ENCODE data around the gene PRDM2.

DNA sequence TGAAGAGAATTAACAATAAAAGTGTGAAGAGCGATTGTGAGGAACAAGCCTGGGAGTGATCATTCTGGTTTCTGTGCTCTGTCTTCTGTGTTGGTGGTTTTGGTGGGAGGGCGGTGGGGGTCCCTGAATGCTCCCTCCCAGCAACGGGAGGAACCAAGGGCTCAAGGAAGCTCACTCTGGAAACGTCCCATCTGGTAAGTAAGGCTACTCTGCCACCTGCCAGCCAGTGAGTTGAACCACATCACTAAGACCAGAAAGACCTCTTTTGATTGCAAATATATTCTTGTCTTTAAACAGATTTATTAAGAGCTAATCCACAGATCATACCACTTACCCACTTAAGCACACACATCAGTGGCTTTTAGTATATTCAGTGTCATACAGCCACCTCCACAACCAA, 125.0 kb downstream of the PRDM2 start:
- TF ChIP-seq, protein P1, sequence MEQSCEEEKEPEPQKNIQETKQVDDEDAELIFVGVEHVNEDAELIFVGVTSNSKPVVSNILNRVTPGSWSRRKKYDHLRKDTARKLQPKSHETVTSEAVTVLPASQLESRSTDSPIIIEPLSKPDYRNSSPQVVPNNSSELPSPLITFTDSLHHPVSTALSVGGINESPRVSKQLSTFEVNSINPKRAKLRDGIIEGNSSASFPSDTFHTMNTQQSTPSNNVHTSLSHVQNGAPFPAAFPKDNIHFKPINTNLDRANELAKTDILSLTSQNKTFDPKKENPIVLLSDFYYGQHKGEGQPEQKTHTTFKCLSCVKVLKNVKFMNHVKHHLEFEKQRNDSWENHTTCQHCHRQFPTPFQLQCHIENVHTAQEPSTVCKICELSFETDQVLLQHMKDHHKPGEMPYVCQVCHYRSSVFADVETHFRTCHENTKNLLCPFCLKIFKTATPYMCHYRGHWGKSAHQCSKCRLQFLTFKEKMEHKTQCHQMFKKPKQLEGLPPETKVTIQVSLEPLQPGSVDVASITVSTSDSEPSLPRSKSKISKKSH (CRISPR knock-in tag; IDR thresholded peaks at IDR 0.05; ENCODE audit: borderline replicate concordance): no peak
- TF ChIP-seq MXI1 (IDR thresholded peaks at IDR 0.05; ENCODE audit: borderline replicate concordance, low read depth, low read length) (no peak), BCL6 (CRISPR knock-in tag; IDR thresholded peaks at IDR 0.05) (no peak), POLR2AphosphoS2 (IDR thresholded peaks at IDR 0.05; ENCODE audit: low read depth, low read length) (no peak), MTA3 (CRISPR knock-in tag; IDR thresholded peaks at IDR 0.05) (no peak), CREM (IDR thresholded peaks at IDR 0.05) (no peak), CREM (CRISPR knock-in tag; IDR thresholded peaks at IDR 0.05) (no peak), JUN (CRISPR knock-in tag; IDR thresholded peaks at IDR 0.05) (no peak), EED (CRISPR knock-in tag; IDR thresholded peaks at IDR 0.05) (no peak), EZH2 (conservative IDR thresholded peaks at IDR 0.05; ENCODE audit: low read depth, low read length) (no peak)
- TF ChIP-seq, protein P2, sequence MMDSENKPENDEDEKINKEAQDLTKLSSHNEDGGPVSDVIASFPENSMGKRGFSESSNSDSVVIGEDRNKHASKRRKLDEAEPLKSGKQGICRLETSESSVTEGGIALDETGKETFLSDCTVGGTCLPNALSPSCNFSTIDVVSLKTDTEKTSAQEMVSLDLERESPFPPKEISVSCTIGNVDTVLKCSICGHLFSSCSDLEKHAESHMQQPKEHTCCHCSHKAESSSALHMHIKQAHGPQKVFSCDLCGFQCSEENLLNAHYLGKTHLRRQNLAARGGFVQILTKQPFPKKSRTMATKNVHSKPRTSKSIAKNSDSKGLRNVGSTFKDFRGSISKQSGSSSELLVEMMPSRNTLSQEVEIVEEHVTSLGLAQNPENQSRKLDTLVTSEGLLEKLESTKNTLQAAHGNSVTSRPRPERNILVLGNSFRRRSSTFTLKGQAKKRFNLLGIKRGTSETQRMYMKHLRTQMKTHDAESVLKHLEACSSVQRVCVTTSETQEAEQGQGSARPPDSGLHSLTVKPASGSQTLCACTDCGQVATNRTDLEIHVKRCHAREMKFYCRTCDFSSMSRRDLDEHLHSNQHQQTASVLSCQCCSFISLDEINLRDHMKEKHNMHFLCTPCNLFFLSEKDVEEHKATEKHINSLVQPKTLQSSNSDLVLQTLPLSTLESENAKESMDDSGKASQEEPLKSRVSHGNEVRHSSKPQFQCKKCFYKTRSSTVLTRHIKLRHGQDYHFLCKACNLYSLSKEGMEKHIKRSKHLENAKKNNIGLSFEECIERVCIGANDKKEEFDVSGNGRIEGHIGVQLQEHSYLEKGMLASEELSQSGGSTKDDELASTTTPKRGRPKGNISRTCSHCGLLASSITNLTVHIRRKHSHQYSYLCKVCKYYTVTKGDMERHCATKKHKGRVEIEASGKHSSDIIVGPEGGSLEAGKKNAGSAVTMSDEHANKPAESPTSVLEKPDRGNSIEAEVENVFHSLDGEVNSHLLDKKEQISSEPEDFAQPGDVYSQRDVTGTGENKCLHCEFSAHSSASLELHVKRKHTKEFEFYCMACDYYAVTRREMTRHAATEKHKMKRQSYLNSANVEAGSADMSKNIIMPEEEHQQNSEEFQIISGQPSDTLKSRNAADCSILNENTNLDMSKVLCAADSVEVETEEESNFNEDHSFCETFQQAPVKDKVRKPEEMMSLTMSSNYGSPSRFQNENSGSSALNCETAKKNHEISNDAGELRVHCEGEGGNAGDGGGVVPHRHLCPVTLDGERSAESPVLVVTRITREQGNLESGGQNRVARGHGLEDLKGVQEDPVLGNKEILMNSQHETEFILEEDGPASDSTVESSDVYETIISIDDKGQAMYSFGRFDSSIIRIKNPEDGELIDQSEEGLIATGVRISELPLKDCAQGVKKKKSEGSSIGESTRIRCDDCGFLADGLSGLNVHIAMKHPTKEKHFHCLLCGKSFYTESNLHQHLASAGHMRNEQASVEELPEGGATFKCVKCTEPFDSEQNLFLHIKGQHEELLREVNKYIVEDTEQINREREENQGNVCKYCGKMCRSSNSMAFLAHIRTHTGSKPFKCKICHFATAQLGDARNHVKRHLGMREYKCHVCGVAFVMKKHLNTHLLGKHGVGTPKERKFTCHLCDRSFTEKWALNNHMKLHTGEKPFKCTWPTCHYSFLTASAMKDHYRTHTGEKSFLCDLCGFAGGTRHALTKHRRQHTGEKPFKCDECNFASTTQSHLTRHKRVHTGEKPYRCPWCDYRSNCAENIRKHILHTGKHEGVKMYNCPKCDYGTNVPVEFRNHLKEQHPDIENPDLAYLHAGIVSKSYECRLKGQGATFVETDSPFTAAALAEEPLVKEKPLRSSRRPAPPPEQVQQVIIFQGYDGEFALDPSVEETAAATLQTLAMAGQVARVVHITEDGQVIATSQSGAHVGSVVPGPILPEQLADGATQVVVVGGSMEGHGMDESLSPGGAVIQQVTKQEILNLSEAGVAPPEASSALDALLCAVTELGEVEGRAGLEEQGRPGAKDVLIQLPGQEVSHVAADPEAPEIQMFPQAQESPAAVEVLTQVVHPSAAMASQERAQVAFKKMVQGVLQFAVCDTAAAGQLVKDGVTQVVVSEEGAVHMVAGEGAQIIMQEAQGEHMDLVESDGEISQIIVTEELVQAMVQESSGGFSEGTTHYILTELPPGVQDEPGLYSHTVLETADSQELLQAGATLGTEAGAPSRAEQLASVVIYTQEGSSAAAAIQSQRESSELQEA (CRISPR knock-in tag; IDR thresholded peaks at IDR 0.05; ENCODE audit: not compliant biosample characterization): no peak
- TF ChIP-seq, protein P3, sequence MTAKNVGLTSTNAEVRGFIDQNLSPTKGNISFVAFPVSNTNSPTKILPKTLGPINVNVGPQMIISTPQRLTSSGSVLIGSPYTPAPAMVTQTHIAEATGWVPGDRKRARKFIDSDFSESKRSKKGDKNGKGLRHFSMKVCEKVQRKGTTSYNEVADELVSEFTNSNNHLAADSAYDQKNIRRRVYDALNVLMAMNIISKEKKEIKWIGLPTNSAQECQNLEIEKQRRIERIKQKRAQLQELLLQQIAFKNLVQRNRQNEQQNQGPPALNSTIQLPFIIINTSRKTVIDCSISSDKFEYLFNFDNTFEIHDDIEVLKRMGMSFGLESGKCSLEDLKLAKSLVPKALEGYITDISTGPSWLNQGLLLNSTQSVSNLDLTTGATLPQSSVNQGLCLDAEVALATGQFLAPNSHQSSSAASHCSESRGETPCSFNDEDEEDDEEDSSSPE (CRISPR knock-in tag; IDR thresholded peaks at IDR 0.05): no peak
- TF ChIP-seq, protein P4, sequence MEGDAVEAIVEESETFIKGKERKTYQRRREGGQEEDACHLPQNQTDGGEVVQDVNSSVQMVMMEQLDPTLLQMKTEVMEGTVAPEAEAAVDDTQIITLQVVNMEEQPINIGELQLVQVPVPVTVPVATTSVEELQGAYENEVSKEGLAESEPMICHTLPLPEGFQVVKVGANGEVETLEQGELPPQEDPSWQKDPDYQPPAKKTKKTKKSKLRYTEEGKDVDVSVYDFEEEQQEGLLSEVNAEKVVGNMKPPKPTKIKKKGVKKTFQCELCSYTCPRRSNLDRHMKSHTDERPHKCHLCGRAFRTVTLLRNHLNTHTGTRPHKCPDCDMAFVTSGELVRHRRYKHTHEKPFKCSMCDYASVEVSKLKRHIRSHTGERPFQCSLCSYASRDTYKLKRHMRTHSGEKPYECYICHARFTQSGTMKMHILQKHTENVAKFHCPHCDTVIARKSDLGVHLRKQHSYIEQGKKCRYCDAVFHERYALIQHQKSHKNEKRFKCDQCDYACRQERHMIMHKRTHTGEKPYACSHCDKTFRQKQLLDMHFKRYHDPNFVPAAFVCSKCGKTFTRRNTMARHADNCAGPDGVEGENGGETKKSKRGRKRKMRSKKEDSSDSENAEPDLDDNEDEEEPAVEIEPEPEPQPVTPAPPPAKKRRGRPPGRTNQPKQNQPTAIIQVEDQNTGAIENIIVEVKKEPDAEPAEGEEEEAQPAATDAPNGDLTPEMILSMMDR (CRISPR knock-in tag; IDR thresholded peaks at IDR 0.05): no peak
- TF ChIP-seq, protein P5, sequence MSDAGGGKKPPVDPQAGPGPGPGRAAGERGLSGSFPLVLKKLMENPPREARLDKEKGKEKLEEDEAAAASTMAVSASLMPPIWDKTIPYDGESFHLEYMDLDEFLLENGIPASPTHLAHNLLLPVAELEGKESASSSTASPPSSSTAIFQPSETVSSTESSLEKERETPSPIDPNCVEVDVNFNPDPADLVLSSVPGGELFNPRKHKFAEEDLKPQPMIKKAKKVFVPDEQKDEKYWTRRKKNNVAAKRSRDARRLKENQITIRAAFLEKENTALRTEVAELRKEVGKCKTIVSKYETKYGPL (CRISPR knock-in tag; IDR thresholded peaks at IDR 0.05): no peak

All from HepG2 (cell line).